HL-60 (cell line): ENCODE data around the gene LTN1.

ENCODE experiments used
- DNase-seq, 2 experiments: peaks; one replicate each; pipeline ENCODE4 v3.0.0-alpha.2; 2010 to 2020; ENCODE audit warnings: low read depth in 1 of 2, low spot score in 1 of 2
- H3K27ac ChIP-seq: fragments of 250-450 bp; sonication (Bioruptor Pico); replicated peaks from 2 replicates; pipeline ENCODE4 v1.5.1; 2020; ENCODE audit warnings: mild to moderate bottlenecking, moderate library complexity
- H3K27me3 ChIP-seq: fragments of 250-450 bp; sonication (Bioruptor Pico); 2 replicates; pipeline ENCODE4 v1.5.1; 2021; ENCODE audit warnings: mild to moderate bottlenecking, moderate library complexity; ENCODE audit not compliant: insufficient read depth, poor library complexity, severe bottlenecking
- H3K4me3 ChIP-seq: replicated peaks from 2 replicates; pipeline ENCODE4 v1.5.1; 2011; ENCODE audit warnings: mild to moderate bottlenecking, control low read depth, low read length; ENCODE audit not compliant: insufficient read depth
- GABPA ChIP-seq: IDR thresholded peaks from 2 replicates; pipeline ENCODE4 v1.6.1; 2012; ENCODE audit warnings: low read depth
- POLR2AphosphoS5 ChIP-seq: IDR thresholded peaks from 2 replicates; pipeline ENCODE4 v1.6.1; 2012; ENCODE audit warnings: low read depth
- SPI1 ChIP-seq: IDR thresholded peaks from 2 replicates; pipeline ENCODE4 v1.6.1; 2012; ENCODE audit warnings: low read depth, mild to moderate bottlenecking, borderline replicate concordance
- TF ChIP-seq, protein P1 (sequence below): IDR thresholded peaks from one replicate; pipeline ENCODE4 v1.5.1; 2011; ENCODE audit warnings: low read length, control low read depth, inconsistent platforms; ENCODE audit not compliant: insufficient read depth
- TF ChIP-seq, protein P2 (sequence below): IDR thresholded peaks from 2 replicates; pipeline ENCODE4 v1.6.1; 2012; ENCODE audit warnings: low read depth; ENCODE audit not compliant: insufficient replicate concordance

Gene LTN1

DNA sequence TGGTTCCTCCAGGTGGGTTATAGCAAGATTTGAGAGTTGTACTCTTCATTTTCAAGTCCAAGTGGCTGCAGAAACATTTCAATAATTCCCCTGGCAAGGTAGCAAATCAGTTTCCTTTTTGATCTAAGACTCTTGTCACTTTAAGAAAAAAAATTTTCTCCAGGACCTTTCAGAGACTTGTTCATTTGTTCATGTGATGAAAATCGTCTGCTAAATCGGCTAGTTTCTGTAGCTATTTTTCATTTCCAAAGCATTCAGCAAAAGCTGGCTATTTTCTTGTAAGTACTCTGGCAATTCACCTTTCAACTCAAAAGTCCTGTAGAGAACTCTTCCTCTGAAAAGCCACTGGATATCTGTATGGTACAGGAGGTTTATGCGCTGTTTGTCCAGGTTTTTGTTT is 93.5 kb downstream of the LTN1 start:
- TF ChIP-seq, protein P1, sequence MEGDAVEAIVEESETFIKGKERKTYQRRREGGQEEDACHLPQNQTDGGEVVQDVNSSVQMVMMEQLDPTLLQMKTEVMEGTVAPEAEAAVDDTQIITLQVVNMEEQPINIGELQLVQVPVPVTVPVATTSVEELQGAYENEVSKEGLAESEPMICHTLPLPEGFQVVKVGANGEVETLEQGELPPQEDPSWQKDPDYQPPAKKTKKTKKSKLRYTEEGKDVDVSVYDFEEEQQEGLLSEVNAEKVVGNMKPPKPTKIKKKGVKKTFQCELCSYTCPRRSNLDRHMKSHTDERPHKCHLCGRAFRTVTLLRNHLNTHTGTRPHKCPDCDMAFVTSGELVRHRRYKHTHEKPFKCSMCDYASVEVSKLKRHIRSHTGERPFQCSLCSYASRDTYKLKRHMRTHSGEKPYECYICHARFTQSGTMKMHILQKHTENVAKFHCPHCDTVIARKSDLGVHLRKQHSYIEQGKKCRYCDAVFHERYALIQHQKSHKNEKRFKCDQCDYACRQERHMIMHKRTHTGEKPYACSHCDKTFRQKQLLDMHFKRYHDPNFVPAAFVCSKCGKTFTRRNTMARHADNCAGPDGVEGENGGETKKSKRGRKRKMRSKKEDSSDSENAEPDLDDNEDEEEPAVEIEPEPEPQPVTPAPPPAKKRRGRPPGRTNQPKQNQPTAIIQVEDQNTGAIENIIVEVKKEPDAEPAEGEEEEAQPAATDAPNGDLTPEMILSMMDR: no peak
- no peak for TF ChIP-seq GABPA
- no peak for TF ChIP-seq POLR2AphosphoS5
- TF ChIP-seq SPI1: no peak
- TF ChIP-seq, protein P2, sequence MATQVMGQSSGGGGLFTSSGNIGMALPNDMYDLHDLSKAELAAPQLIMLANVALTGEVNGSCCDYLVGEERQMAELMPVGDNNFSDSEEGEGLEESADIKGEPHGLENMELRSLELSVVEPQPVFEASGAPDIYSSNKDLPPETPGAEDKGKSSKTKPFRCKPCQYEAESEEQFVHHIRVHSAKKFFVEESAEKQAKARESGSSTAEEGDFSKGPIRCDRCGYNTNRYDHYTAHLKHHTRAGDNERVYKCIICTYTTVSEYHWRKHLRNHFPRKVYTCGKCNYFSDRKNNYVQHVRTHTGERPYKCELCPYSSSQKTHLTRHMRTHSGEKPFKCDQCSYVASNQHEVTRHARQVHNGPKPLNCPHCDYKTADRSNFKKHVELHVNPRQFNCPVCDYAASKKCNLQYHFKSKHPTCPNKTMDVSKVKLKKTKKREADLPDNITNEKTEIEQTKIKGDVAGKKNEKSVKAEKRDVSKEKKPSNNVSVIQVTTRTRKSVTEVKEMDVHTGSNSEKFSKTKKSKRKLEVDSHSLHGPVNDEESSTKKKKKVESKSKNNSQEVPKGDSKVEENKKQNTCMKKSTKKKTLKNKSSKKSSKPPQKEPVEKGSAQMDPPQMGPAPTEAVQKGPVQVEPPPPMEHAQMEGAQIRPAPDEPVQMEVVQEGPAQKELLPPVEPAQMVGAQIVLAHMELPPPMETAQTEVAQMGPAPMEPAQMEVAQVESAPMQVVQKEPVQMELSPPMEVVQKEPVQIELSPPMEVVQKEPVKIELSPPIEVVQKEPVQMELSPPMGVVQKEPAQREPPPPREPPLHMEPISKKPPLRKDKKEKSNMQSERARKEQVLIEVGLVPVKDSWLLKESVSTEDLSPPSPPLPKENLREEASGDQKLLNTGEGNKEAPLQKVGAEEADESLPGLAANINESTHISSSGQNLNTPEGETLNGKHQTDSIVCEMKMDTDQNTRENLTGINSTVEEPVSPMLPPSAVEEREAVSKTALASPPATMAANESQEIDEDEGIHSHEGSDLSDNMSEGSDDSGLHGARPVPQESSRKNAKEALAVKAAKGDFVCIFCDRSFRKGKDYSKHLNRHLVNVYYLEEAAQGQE: no peak
- Histone ChIP-seq H3K4me3 (no peak overlapping the region), H3K27ac (no peak overlapping the region), H3K27me3 (no peaks in the 10 kb centered on the region)
- DNase-seq: no peak

DNA sequence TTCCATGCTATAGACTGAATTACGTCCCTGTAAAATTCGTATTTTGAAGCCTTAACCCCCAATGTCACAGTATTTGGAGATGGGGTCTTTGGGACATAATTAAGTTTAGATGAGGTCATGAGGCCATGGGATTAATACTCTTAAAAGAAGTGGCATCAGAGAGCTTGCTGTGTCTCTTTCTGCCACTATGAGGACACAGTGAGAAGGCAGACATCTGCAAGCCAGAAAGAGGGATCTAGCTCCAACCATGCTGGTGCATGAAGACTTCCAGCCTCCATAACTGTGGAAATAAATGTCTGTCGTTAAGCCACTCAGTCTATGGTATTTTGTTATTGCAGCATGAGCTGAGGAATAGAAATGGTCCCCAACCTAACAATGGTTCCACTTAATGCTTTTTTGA is 99.0 kb downstream of the LTN1 start:
- no peaks in the 10 kb centered on the region for H3K27me3 ChIP-seq
- no peak overlapping the region for H3K27ac ChIP-seq
- no peak for DNase-seq
- no peak overlapping the region for H3K4me3 ChIP-seq
- TF ChIP-seq GABPA (no peak), SPI1 (no peak), POLR2AphosphoS5 (no peak)
- TF ChIP-seq, protein P2: no peak
- TF ChIP-seq, protein P1: no peak

DNA sequence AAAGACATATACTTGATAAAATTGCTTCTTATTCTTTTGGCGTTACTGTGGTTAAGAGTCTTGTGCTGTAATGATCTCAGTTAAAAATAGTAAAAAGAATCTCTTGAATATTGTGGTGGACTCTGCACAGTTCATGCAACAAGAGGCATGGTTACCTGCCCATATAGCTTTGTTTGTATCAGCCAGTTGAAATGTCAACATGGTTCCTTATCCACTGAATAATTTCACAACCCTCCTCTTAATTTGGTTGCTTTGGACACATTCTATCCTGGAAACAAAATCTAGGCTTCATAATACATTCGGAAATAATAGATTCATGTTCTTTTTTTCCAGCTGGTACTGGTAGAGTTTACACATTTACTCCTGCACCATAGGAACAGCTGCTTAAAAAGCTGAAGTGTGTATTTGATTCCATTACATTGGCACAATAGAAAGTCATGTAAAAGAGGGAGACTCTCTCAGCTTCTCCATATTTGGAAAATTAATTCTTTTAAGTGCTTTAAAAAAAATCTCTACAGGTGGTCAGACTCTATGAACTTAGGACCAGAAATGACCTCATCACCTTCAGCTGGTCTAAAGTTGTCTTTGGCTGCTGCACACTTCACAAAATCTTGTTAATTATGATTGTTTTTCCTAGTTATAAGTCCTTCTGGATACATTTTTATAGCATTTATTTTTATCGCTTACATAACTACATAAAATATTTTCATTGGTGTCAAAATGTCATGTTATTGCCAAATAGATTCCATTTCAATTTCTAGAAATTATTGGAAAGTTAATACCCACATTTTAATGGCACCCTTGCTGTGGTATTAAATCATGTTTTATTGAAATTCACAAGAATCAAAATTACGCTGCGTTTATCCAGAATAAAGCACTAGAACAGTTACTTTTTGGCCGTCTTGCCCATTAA is 100.2 kb downstream of the LTN1 start:
- no peak for DNase-seq
- TF ChIP-seq, protein P1: no peak
- TF ChIP-seq, protein P2: no peak
- TF ChIP-seq POLR2AphosphoS5 (no peak), GABPA (no peak), SPI1 (no peak)

More for the DNA sequence above, 100.2 kb downstream of the LTN1 start:
- no peaks in the 10 kb centered on the region for H3K27me3 ChIP-seq
- no peak overlapping the region for H3K4me3 ChIP-seq
- no peak overlapping the region for H3K27ac ChIP-seq
